K562 (cell line): ENCODE data around the gene FCER2. TPM values are rescaled to one million over a fixed set of nuclear protein-coding genes. Genes with fewer than 3 reads are reported as not detected.

Source experiments
- ATAC-seq: fragments of 200-7000 bp; cut with Tn5 transposase; 3 replicates; pipeline ENCODE4 v1.9.1; 2020; ENCODE audit warnings: moderate library complexity
- BruUV-seq: library from RNA; stranded (reverse); fragments of 400-500 nt; replicated peaks from 2 replicates; lab custom pipeline; 2021; lab: Mats Ljungman, UMichigan
- CTCF ChIA-PET: fragments of 300-600 bp; formaldehyde crosslinking; extraction: SDS; loops from one replicate; lab custom pipeline; 2021; ENCODE audit warnings: low intra/inter-chr PET ratio; lab: Yijun Ruan, JAX
- POLR2A ChIA-PET: fragments of 300-600, 350-650 bp; sonication (Branson Sonifier 250); formaldehyde crosslinking; extraction: SDS; loops from one replicate; lab custom pipeline; 2021; ENCODE audit warnings: antibody characterized with exemption, inconsistent platforms; lab: Yijun Ruan, JAX
- DNase-seq, 4 experiments: peaks; one replicate each; pipeline versions ENCODE4 v3.0.0 to v3.0.0-alpha.2; 2011 to 2018; ENCODE audit warnings: low spot score in 3 of 4, mixed read lengths in 3 of 4; ENCODE audit errors: extremely low read depth in 1 of 4
- FAIRE-seq: peaks from 2 replicates; lab custom pipeline; 2011; peaks lifted over from hg19 to GRCh38; lab: Jason Lieb, UNC
- H2AFZ ChIP-seq: 2 replicates; pipeline ENCODE4 v1.6.0; 2011; ENCODE audit warnings: low read depth, low read length, control low read depth, inconsistent platforms
- H3K27ac ChIP-seq: fragments of 200-600 bp; 3 replicates; pipeline ENCODE4 v1.8.0; 2011; ENCODE audit warnings: low read depth, mild to moderate bottlenecking, control low read depth, inconsistent platforms, low read length, moderate library complexity, mixed read lengths; ENCODE audit errors: extremely low read depth
- H3K27me3 ChIP-seq, 2 experiments: fragments of 300-600 bp in 1 of 2; 2 replicates in 1 of 2; 3 replicates in 1 of 2; pipeline versions ENCODE4 v1.6.0 to v1.8.0; 2011; ENCODE audit warnings: inconsistent platforms in 2 of 2, low read length in 2 of 2, mild to moderate bottlenecking in 1 of 2, mixed read lengths in 1 of 2, moderate library complexity in 1 of 2; ENCODE audit not compliant: control insufficient read depth in 2 of 2, insufficient read depth in 2 of 2
- H3K36me3 ChIP-seq: fragments of 300-600 bp; 3 replicates; pipeline ENCODE4 v1.8.0; 2011; ENCODE audit warnings: mild to moderate bottlenecking, low read length, inconsistent platforms; ENCODE audit not compliant: control insufficient read depth, insufficient read depth
- H3K4me1 ChIP-seq, 2 experiments: fragments of 200-600 bp in 1 of 2; replicated peaks in 1 of 2; 2 replicates in 1 of 2; 3 replicates in 1 of 2; pipeline versions ENCODE4 v1.5.1 to v1.8.0; 2011; ENCODE audit warnings: inconsistent platforms in 2 of 2, low read length in 2 of 2, mild to moderate bottlenecking in 1 of 2, mixed read lengths in 1 of 2, moderate library complexity in 1 of 2; ENCODE audit not compliant: control insufficient read depth in 2 of 2, insufficient read depth in 2 of 2
- H3K4me2 ChIP-seq: 2 replicates; pipeline ENCODE4 v1.6.1; 2011; ENCODE audit warnings: low read length, control low read depth, inconsistent platforms, mixed read lengths; ENCODE audit not compliant: insufficient read depth
- H3K4me3 ChIP-seq: fragments of 200-600 bp; sonication (generic), shearing (Covaris generic); 2 replicates; pipeline ENCODE4 v1.5.1; 2016; ENCODE audit warnings: control low read depth, inconsistent platforms
- H3K79me2 ChIP-seq: fragments of 200-600 bp; 3 replicates; pipeline ENCODE4 v1.8.0; 2011; ENCODE audit warnings: low read length, inconsistent platforms; ENCODE audit not compliant: control insufficient read depth, insufficient read depth
- H3K9ac ChIP-seq, 2 experiments: 2 replicates each; pipeline versions ENCODE4 v1.6.0 to v1.6.1; 2011; ENCODE audit warnings: low read depth in 2 of 2, low read length in 2 of 2, control low read depth in 1 of 2, inconsistent platforms in 1 of 2, mild to moderate bottlenecking in 1 of 2, mixed read lengths in 1 of 2; ENCODE audit not compliant: insufficient read depth in 1 of 2
- H3K9me1 ChIP-seq: one replicate; pipeline ENCODE4 v1.6.0; 2011; ENCODE audit warnings: inconsistent platforms, mild to moderate bottlenecking, low read length, moderate library complexity; ENCODE audit not compliant: control insufficient read depth, insufficient read depth
- H3K9me3 ChIP-seq: replicated peaks from 2 replicates; pipeline ENCODE4 v1.5.1; 2011; ENCODE audit warnings: low read depth, low read length, inconsistent platforms; ENCODE audit not compliant: control insufficient read depth, insufficient read depth
- H4K20me1 ChIP-seq: replicated peaks from 2 replicates; pipeline ENCODE4 v1.6.1; 2011; ENCODE audit warnings: low read length, inconsistent platforms, mixed read lengths; ENCODE audit not compliant: control insufficient read depth, insufficient read depth
- BCOR ChIP-seq: fragments of 450-650 bp; IDR thresholded peaks from 2 replicates; pipeline ENCODE4 v1.6.1; 2016
- DDX20 ChIP-seq: fragments of 450-650 bp; IDR thresholded peaks from 2 replicates; pipeline ENCODE4 v1.6.1; 2016; ENCODE audit warnings: missing genetic modification characterization, low read depth, mild to moderate bottlenecking, missing compliant biosample characterization, moderate library complexity
- FOSL1 ChIP-seq: fragments of 200-800 bp; sonication (Bioruptor generic); conservative IDR thresholded peaks from 2 replicates; pipeline ENCODE4 v1.6.1; 2016; ENCODE audit warnings: missing genetic modification characterization, missing compliant biosample characterization
- FOXM1 ChIP-seq, 2 experiments: fragments of 450-650 bp in 1 of 2; sonication (generic) in 1 of 2; formaldehyde crosslinking in 1 of 2; IDR thresholded peaks; 2 replicates each; pipeline versions ENCODE4 v1.6.1 to v1.9.0; 2017 to 2022; ENCODE audit warnings: low read depth in 2 of 2, mild to moderate bottlenecking in 2 of 2, missing genetic modification reagents in 1 of 2, moderate library complexity in 1 of 2
- MEF2A ChIP-seq: IDR thresholded peaks from 2 replicates; pipeline ENCODE4 v1.6.1; 2011; ENCODE audit warnings: low read depth, mild to moderate bottlenecking, low read length, moderate library complexity; ENCODE audit not compliant: control insufficient read depth
- MXD1 ChIP-seq: fragments of 250-450 bp; sonication (Bioruptor Pico); IDR thresholded peaks from 2 replicates; pipeline ENCODE4 v1.8.0; 2021; ENCODE audit warnings: borderline replicate concordance, mild to moderate bottlenecking, moderate library complexity; ENCODE audit not compliant: poor library complexity, severe bottlenecking
- NFXL1 ChIP-seq: fragments of 450-650 bp; formaldehyde crosslinking; IDR thresholded peaks from 2 replicates; pipeline ENCODE4 v1.4.0; 2021; ENCODE audit warnings: mild to moderate bottlenecking
- RNF219 ChIP-seq: fragments of 250-450 bp; sonication (Bioruptor Pico); IDR thresholded peaks from 2 replicates; pipeline ENCODE4 v1.5.0; 2022; ENCODE audit warnings: mild to moderate bottlenecking
- SNAPC5 ChIP-seq: fragments of 250-450 bp; sonication (Bioruptor Pico); IDR thresholded peaks from 2 replicates; pipeline ENCODE4 v1.8.0; 2021; ENCODE audit warnings: moderate library complexity, mild to moderate bottlenecking, inconsistent platforms
- WGBS: fragments of 100-300 bp; shearing (Covaris generic); methylation state at CpG from one replicate; pipeline ENCODE4 v1.1.6; 2016; ENCODE audit warnings: low coverage, mixed read lengths; ENCODE audit not compliant: insufficient coverage; ENCODE audit errors: missing lambda C conversion rate; 5-methylcytosine and 5-hydroxymethylcytosine counted together
- in situ Hi-C: fragments of 300-500 bp; cut with MboI; formaldehyde crosslinking; loops from 4 replicates; pipeline ENCODE4 v1.15.0; 2018; ENCODE audit warnings: inconsistent platforms, mixed read lengths
- intact Hi-C: fragments of 100-400 bp; cut with micrococcal nuclease; formaldehyde crosslinking; loops from 2 replicates; pipeline ENCODE4 v1.14.2; 2022
- polyA plus RNA-seq, 8 experiments: library from polyadenylated mRNA; depleted of rRNA in 4 of 8; stranded (reverse) in 5 of 8; unstranded in 3 of 8; fragments of >200 nt; fragmentation: Nextera tagmentation in 2 of 8; fragmentation: Illumina TruSeq in 1 of 8; extraction: Ambion mirVana in 2 of 8; extraction: Trizol in 1 of 8; gene quantifications; 2 replicates each; pipeline versions ENCODE4 v1.2.1 to v1.2.3, GENCODE V29; 2011 to 2014; ENCODE audit warnings: inconsistent platforms in 1 of 8, missing spikeins in 1 of 8
- total RNA-seq, 7 experiments: library from RNA; depleted of rRNA in 6 of 7; stranded (reverse); fragments of >200 nt in 6 of 7; fragmentation: Illumina TruSeq in 2 of 7; extraction: Trizol in 2 of 7; gene quantifications; 2 replicates each; pipeline versions ENCODE4 v1.2.1 to v1.2.3, GENCODE V29; 2011 to 2021; ENCODE audit warnings: low replicate concordance in 1 of 7
- TF ChIP-seq, protein P1 (sequence below): fragments of 450-650 bp; formaldehyde crosslinking; IDR thresholded peaks from 2 replicates; pipeline ENCODE4 v1.4.0; 2022; ENCODE audit warnings: missing genetic modification characterization
- TF ChIP-seq, protein P2 (sequence below): fragments of 450-650 bp; formaldehyde crosslinking; IDR thresholded peaks from 2 replicates; pipeline ENCODE4 v1.4.0; 2020; ENCODE audit warnings: mild to moderate bottlenecking, moderate library complexity
- TF ChIP-seq, protein P3 (sequence below): sonication (generic); formaldehyde crosslinking; IDR thresholded peaks from 2 replicates; pipeline ENCODE4 v1.8.0; 2022; ENCODE audit warnings: mild to moderate bottlenecking, missing genetic modification reagents, borderline replicate concordance
- TF ChIP-seq, protein P4 (sequence below): fragments of 450-650 bp; IDR thresholded peaks from 2 replicates; pipeline ENCODE4 v1.6.1; 2016; ENCODE audit warnings: low read depth, mild to moderate bottlenecking, moderate library complexity

FCER2 gene
- total and polyA plus RNA-seq, 9 of the 15 experiments (the other 6 are each of a cell fraction or from before 2014, with no cell fraction given), result 0.11 TPM; not detected in 8

- intact Hi-C loops (no loop called here), in situ Hi-C loops (no loop called here)
- Histone ChIP-seq H3K27ac (no peak overlapping the region), H3K9me1 (no peaks in the 10 kb centered on the region), H4K20me1 (no peaks in the 10 kb centered on the region), H3K4me1 (no peaks in the 10 kb centered on the region), H3K4me3 (no peak overlapping the region), H3K36me3 (no peaks in the 10 kb centered on the region), H3K9me3 (no peaks in the 10 kb centered on the region), H3K4me2 (no peak overlapping the region), H3K27me3 (peaks cover 5 to 6% of the 10 kb centered on the region in 2 experiments; a peak in 3 of 5 replicates), H3K79me2 (no peaks in the 10 kb centered on the region), H3K9ac (no peak overlapping the region), H2AFZ (no peak overlapping the region)
- POLR2A ChIA-PET, result no interaction called here
- ATAC-seq (no peak), FAIRE-seq (no peak), DNase-seq (no peak)
- WGBS, result 0% methylated on average over 1 of the region's 1 CpG
- CTCF ChIA-PET, result interaction anchor here (0.6 kb wide), 1 partner anchor 479 kb away, joined by 4 read pairs; no protein-coding TSS in a partner anchor
- BruUV-seq, result no TSS peak
- TF ChIP-seq RNF219 (CRISPR knock-in tag) (no peak), FOXM1 (IDR thresholded peaks at IDR 0.05; ENCODE audit: low read depth) (no peak), FOXM1 (CRISPR knock-in tag; IDR thresholded peaks at IDR 0.05; ENCODE audit: low read depth) (no peak), SNAPC5 (no peak), MXD1 (CRISPR knock-in tag) (no peak), NFXL1 (CRISPR knock-in tag) (no peak), FOSL1 (tag) (no peak), MEF2A (no peak), BCOR (no peak), DDX20 (tag) (no peak)
- TF ChIP-seq, protein P1, sequence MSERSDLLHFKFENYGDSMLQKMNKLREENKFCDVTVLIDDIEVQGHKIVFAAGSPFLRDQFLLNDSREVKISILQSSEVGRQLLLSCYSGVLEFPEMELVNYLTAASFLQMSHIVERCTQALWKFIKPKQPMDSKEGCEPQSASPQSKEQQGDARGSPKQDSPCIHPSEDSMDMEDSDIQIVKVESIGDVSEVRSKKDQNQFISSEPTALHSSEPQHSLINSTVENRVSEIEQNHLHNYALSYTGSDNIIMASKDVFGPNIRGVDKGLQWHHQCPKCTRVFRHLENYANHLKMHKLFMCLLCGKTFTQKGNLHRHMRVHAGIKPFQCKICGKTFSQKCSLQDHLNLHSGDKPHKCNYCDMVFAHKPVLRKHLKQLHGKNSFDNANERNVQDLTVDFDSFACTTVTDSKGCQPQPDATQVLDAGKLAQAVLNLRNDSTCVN (CRISPR knock-in tag), result no peak
- TF ChIP-seq, protein P2, sequence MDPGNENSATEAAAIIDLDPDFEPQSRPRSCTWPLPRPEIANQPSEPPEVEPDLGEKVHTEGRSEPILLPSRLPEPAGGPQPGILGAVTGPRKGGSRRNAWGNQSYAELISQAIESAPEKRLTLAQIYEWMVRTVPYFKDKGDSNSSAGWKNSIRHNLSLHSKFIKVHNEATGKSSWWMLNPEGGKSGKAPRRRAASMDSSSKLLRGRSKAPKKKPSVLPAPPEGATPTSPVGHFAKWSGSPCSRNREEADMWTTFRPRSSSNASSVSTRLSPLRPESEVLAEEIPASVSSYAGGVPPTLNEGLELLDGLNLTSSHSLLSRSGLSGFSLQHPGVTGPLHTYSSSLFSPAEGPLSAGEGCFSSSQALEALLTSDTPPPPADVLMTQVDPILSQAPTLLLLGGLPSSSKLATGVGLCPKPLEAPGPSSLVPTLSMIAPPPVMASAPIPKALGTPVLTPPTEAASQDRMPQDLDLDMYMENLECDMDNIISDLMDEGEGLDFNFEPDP (CRISPR knock-in tag), result no peak
- TF ChIP-seq, protein P3, sequence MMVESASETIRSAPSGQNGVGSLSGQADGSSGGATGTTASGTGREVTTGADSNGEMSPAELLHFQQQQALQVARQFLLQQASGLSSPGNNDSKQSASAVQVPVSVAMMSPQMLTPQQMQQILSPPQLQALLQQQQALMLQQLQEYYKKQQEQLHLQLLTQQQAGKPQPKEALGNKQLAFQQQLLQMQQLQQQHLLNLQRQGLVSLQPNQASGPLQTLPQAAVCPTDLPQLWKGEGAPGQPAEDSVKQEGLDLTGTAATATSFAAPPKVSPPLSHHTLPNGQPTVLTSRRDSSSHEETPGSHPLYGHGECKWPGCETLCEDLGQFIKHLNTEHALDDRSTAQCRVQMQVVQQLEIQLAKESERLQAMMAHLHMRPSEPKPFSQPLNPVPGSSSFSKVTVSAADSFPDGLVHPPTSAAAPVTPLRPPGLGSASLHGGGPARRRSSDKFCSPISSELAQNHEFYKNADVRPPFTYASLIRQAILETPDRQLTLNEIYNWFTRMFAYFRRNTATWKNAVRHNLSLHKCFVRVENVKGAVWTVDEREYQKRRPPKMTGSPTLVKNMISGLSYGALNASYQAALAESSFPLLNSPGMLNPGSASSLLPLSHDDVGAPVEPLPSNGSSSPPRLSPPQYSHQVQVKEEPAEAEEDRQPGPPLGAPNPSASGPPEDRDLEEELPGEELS, result no peak
- TF ChIP-seq, protein P4, sequence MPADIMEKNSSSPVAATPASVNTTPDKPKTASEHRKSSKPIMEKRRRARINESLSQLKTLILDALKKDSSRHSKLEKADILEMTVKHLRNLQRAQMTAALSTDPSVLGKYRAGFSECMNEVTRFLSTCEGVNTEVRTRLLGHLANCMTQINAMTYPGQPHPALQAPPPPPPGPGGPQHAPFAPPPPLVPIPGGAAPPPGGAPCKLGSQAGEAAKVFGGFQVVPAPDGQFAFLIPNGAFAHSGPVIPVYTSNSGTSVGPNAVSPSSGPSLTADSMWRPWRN, result no peak
These were observed 14.8 kb upstream of the FCER2 start for GRCh38 chr19:7716762-7717161.
